HepG2 (cell line): ENCODE results near the gene THSD8. TPM values are rescaled to one million over a fixed set of nuclear protein-coding genes. Genes with fewer than 3 reads are reported as not detected.

Source experiments
- ATF4 ChIP-seq, 2 experiments: fragments of 450-650 bp in 1 of 2; sonication (generic) in 1 of 2; formaldehyde crosslinking; IDR thresholded peaks; 2 replicates each; pipeline versions ENCODE4 v1.5.0 to v1.8.0; 2020 to 2022; ENCODE audit warnings: mild to moderate bottlenecking in 1 of 2, missing genetic modification reagents in 1 of 2
- CBX2 ChIP-seq, 2 experiments: fragments of 200-600 bp in 1 of 2; sonication (generic); formaldehyde crosslinking in 1 of 2; IDR thresholded peaks; 2 replicates each; pipeline versions ENCODE4 v1.7.0 to v1.8.1; 2018 to 2022; ENCODE audit warnings: low read depth in 2 of 2, low read length in 1 of 2, mild to moderate bottlenecking in 1 of 2, missing genetic modification reagents in 1 of 2
- IKZF4 ChIP-seq: sonication (generic); formaldehyde crosslinking; IDR thresholded peaks from 2 replicates; pipeline ENCODE4 v1.5.1; 2020; ENCODE audit warnings: borderline replicate concordance, mild to moderate bottlenecking, low read depth, missing genetic modification reagents; ENCODE audit errors: not compliant biosample characterization
- NFAT5 ChIP-seq: sonication (generic); formaldehyde crosslinking; IDR thresholded peaks from 2 replicates; pipeline ENCODE4 v1.4.0; 2020; ENCODE audit warnings: missing genetic modification reagents
- NFIB ChIP-seq: sonication (generic); formaldehyde crosslinking; IDR thresholded peaks from 2 replicates; pipeline ENCODE4 v1.9.0; 2021; ENCODE audit warnings: missing genetic modification reagents, mild to moderate bottlenecking, borderline replicate concordance
- ZBTB42 ChIP-seq: sonication (generic); formaldehyde crosslinking; IDR thresholded peaks from 2 replicates; pipeline ENCODE4 v1.5.0; 2020; ENCODE audit warnings: mild to moderate bottlenecking, missing genetic modification reagents
- ZMYM4 ChIP-seq: sonication (generic); formaldehyde crosslinking; IDR thresholded peaks from 2 replicates; pipeline ENCODE4 v1.8.1; 2023; ENCODE audit warnings: mild to moderate bottlenecking, missing genetic modification reagents
- ZNF547 ChIP-seq: sonication (generic); formaldehyde crosslinking; IDR thresholded peaks from 2 replicates; pipeline ENCODE4 v1.5.1; 2020; ENCODE audit warnings: mild to moderate bottlenecking, missing genetic modification reagents
- ZNF570 ChIP-seq: sonication (generic); formaldehyde crosslinking; IDR thresholded peaks from 2 replicates; pipeline ENCODE4 v1.4.0; 2020; ENCODE audit warnings: mild to moderate bottlenecking, missing genetic modification reagents, borderline replicate concordance
- ZNF816 ChIP-seq: sonication (generic); formaldehyde crosslinking; IDR thresholded peaks from 2 replicates; pipeline ENCODE4 v1.8.0; 2022; ENCODE audit warnings: missing genetic modification reagents, mild to moderate bottlenecking, borderline replicate concordance
- ZSCAN21 ChIP-seq: sonication (generic); formaldehyde crosslinking; IDR thresholded peaks from 2 replicates; pipeline ENCODE4 v1.8.0; 2022; ENCODE audit warnings: mild to moderate bottlenecking, missing genetic modification reagents, moderate library complexity, borderline replicate concordance
- polyA plus RNA-seq, 8 experiments: library from polyadenylated mRNA; depleted of rRNA in 3 of 8; stranded (reverse) in 7 of 8; unstranded in 1 of 8; fragments of >200 nt; fragmentation: Illumina TruSeq in 4 of 8; extraction: Trizol in 4 of 8; gene quantifications; 2 replicates each; pipeline versions ENCODE4 v1.2.1 to v1.2.3, GENCODE V29; 2011 to 2016; ENCODE audit warnings: low read depth in 4 of 8, missing spikeins in 1 of 8, mixed read lengths in 1 of 8; ENCODE audit not compliant: insufficient read depth in 1 of 8
- total RNA-seq, 5 experiments: library from RNA; depleted of rRNA; stranded (reverse); fragments of >200 nt; fragmentation: Illumina TruSeq; extraction: Trizol; gene quantifications; 2 replicates each; pipeline ENCODE4 v1.2.3, GENCODE V29; 2016; ENCODE audit warnings: low read depth in 1 of 5
- TF ChIP-seq, protein P1 (sequence below): IDR thresholded peaks from 2 replicates; pipeline ENCODE4 v1.6.1; 2016; ENCODE audit warnings: low read depth, missing genetic modification reagents, missing compliant biosample characterization
- TF ChIP-seq, protein P2 (sequence below): sonication (generic); formaldehyde crosslinking; IDR thresholded peaks from 2 replicates; pipeline ENCODE4 v1.4.0; 2020; ENCODE audit warnings: missing genetic modification reagents, borderline replicate concordance

THSD8 gene
- total and polyA plus RNA-seq, 2 of the 13 experiments (the other 11 are each of a cell fraction or from before 2014, with no cell fraction given): 4.8 to 14.9 TPM

DNA sequence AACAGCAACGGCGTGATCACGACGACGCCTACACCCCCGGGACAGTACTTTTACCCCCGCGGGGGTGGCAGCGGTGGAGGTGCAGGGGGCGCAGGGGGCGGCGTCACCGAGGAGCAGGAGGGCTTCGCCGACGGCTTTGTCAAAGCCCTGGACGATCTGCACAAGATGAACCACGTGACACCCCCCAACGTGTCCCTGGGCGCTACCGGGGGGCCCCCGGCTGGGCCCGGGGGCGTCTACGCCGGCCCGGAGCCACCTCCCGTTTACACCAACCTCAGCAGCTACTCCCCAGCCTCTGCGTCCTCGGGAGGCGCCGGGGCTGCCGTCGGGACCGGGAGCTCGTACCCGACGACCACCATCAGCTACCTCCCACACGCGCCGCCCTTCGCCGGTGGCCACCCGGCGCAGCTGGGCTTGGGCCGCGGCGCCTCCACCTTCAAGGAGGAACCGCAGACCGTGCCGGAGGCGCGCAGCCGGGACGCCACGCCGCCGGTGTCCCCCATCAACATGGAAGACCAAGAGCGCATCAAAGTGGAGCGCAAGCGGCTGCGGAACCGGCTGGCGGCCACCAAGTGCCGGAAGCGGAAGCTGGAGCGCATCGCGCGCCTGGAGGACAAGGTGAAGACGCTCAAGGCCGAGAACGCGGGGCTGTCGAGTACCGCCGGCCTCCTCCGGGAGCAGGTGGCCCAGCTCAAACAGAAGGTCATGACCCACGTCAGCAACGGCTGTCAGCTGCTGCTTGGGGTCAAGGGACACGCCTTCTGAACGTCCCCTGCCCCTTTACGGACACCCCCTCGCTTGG lies 9.6 kb upstream of the THSD8 start (continued):
- TF ChIP-seq, protein P1, sequence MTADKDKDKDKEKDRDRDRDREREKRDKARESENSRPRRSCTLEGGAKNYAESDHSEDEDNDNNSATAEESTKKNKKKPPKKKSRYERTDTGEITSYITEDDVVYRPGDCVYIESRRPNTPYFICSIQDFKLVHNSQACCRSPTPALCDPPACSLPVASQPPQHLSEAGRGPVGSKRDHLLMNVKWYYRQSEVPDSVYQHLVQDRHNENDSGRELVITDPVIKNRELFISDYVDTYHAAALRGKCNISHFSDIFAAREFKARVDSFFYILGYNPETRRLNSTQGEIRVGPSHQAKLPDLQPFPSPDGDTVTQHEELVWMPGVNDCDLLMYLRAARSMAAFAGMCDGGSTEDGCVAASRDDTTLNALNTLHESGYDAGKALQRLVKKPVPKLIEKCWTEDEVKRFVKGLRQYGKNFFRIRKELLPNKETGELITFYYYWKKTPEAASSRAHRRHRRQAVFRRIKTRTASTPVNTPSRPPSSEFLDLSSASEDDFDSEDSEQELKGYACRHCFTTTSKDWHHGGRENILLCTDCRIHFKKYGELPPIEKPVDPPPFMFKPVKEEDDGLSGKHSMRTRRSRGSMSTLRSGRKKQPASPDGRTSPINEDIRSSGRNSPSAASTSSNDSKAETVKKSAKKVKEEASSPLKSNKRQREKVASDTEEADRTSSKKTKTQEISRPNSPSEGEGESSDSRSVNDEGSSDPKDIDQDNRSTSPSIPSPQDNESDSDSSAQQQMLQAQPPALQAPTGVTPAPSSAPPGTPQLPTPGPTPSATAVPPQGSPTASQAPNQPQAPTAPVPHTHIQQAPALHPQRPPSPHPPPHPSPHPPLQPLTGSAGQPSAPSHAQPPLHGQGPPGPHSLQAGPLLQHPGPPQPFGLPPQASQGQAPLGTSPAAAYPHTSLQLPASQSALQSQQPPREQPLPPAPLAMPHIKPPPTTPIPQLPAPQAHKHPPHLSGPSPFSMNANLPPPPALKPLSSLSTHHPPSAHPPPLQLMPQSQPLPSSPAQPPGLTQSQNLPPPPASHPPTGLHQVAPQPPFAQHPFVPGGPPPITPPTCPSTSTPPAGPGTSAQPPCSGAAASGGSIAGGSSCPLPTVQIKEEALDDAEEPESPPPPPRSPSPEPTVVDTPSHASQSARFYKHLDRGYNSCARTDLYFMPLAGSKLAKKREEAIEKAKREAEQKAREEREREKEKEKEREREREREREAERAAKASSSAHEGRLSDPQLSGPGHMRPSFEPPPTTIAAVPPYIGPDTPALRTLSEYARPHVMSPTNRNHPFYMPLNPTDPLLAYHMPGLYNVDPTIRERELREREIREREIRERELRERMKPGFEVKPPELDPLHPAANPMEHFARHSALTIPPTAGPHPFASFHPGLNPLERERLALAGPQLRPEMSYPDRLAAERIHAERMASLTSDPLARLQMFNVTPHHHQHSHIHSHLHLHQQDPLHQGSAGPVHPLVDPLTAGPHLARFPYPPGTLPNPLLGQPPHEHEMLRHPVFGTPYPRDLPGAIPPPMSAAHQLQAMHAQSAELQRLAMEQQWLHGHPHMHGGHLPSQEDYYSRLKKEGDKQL (CRISPR knock-in tag): no peak
- TF ChIP-seq CBX2 (IDR thresholded peaks at IDR 0.05; ENCODE audit: low read depth, low read length) (no peak), CBX2 (CRISPR knock-in tag; IDR thresholded peaks at IDR 0.05; ENCODE audit: low read depth) (no peak), ZBTB42 (CRISPR knock-in tag) (0 out of 2 replicates have a peak, but pooled peaks have one; percentile 62), ZSCAN21 (peak; percentile 90; the same call in 1 of the 2 replicates), NFAT5 (no peak), IKZF4 (no peak), ZNF547 (CRISPR knock-in tag) (no peak), ZNF570 (CRISPR knock-in tag) (no peak), ZMYM4 (peak; percentile 46; the same call in 1 of the 2 replicates), NFIB (CRISPR knock-in tag) (no peak), ZNF816 (no peak; the same call in 1 of the 2 replicates), ATF4 (CRISPR knock-in tag; IDR thresholded peaks at IDR 0.05) (no peak)
- TF ChIP-seq, protein P2, sequence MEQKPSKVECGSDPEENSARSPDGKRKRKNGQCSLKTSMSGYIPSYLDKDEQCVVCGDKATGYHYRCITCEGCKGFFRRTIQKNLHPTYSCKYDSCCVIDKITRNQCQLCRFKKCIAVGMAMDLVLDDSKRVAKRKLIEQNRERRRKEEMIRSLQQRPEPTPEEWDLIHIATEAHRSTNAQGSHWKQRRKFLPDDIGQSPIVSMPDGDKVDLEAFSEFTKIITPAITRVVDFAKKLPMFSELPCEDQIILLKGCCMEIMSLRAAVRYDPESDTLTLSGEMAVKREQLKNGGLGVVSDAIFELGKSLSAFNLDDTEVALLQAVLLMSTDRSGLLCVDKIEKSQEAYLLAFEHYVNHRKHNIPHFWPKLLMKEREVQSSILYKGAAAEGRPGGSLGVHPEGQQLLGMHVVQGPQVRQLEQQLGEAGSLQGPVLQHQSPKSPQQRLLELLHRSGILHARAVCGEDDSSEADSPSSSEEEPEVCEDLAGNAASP: 0 out of 2 replicates have a peak, but pooled peaks have one; percentile 43
